HepG2 (cell line): ENCODE data around the gene GRHL1. TPM values are rescaled to one million over a fixed set of nuclear protein-coding genes. Genes with fewer than 3 reads are reported as not detected.

Experiments
- CHCHD3 ChIP-seq: sonication (generic); formaldehyde crosslinking; IDR thresholded peaks from 2 replicates; pipeline ENCODE4 v1.8.0; 2022; ENCODE audit warnings: mild to moderate bottlenecking, missing genetic modification reagents, moderate library complexity
- DNMT1 ChIP-seq: sonication (generic); formaldehyde crosslinking; IDR thresholded peaks from 2 replicates; pipeline ENCODE4 v1.5.1; 2020; ENCODE audit warnings: mild to moderate bottlenecking, missing genetic modification reagents
- ELF3 ChIP-seq: IDR thresholded peaks from 2 replicates; pipeline ENCODE4 v1.6.1; 2016; ENCODE audit warnings: missing genetic modification reagents, missing compliant biosample characterization
- HOXA7 ChIP-seq: sonication (generic); formaldehyde crosslinking; IDR thresholded peaks from 2 replicates; pipeline ENCODE4 v1.8.1; 2022; ENCODE audit warnings: mild to moderate bottlenecking, missing genetic modification reagents, moderate library complexity
- HOXD1 ChIP-seq: sonication (generic); formaldehyde crosslinking; IDR thresholded peaks from 2 replicates; pipeline ENCODE4 v1.5.0; 2020; ENCODE audit warnings: missing genetic modification reagents
- JUND ChIP-seq: sonication (generic); formaldehyde crosslinking; IDR thresholded peaks from 2 replicates; pipeline ENCODE4 v1.8.0; 2022; ENCODE audit warnings: mild to moderate bottlenecking, missing genetic modification reagents
- LCORL ChIP-seq, 2 experiments: fragments of 450-650 bp in 1 of 2; sonication (generic) in 1 of 2; formaldehyde crosslinking in 1 of 2; IDR thresholded peaks; 2 replicates each; pipeline versions ENCODE4 v1.5.0 to v1.6.1; 2017 to 2020; ENCODE audit warnings: antibody characterized with exemption in 1 of 2, missing genetic modification reagents in 1 of 2
- MEIS2 ChIP-seq: sonication (generic); formaldehyde crosslinking; IDR thresholded peaks from 2 replicates; pipeline ENCODE4 v1.9.0; 2021; ENCODE audit warnings: mild to moderate bottlenecking, missing genetic modification reagents
- NFRKB ChIP-seq: fragments of 450-650 bp; IDR thresholded peaks from 2 replicates; pipeline ENCODE4 v1.6.1; 2017
- PHB2 ChIP-seq: fragments of 450-650 bp; IDR thresholded peaks from 2 replicates; pipeline ENCODE4 v1.6.1; 2018; ENCODE audit not compliant: partially characterized antibody
- PRMT3 ChIP-seq: sonication (generic); formaldehyde crosslinking; IDR thresholded peaks from 2 replicates; pipeline ENCODE4 v1.8.1; 2022; ENCODE audit warnings: low read depth, mild to moderate bottlenecking, moderate library complexity, missing genetic modification reagents, borderline replicate concordance
- RBM22 ChIP-seq: fragments of 200-400 bp; formaldehyde crosslinking; optimal IDR thresholded peaks from 2 replicates; pipeline ENCODE3; 2017; ENCODE audit warnings: mild to moderate bottlenecking, low read length, moderate library complexity
- SIN3A ChIP-seq: IDR thresholded peaks from 2 replicates; pipeline ENCODE4 v1.6.1; 2011; ENCODE audit warnings: low read depth, mild to moderate bottlenecking, control low read depth, low read length, borderline replicate concordance
- ZFP41 ChIP-seq: sonication (generic); formaldehyde crosslinking; IDR thresholded peaks from 2 replicates; pipeline ENCODE4 v1.4.0; 2020; ENCODE audit warnings: mild to moderate bottlenecking, missing genetic modification reagents, borderline replicate concordance
- ZNF709 ChIP-seq: sonication (generic); formaldehyde crosslinking; IDR thresholded peaks from 2 replicates; pipeline ENCODE4 v1.5.0; 2020; ENCODE audit warnings: mild to moderate bottlenecking, missing genetic modification reagents
- ZNF747 ChIP-seq: sonication (generic); formaldehyde crosslinking; IDR thresholded peaks from 2 replicates; pipeline ENCODE4 v1.8.1; 2023; ENCODE audit warnings: missing genetic modification reagents, mild to moderate bottlenecking, borderline replicate concordance
- ZSCAN30 ChIP-seq: sonication (generic); formaldehyde crosslinking; IDR thresholded peaks from 2 replicates; pipeline ENCODE4 v1.5.0; 2020; ENCODE audit warnings: mild to moderate bottlenecking, missing genetic modification reagents
- polyA plus RNA-seq, 8 experiments: library from polyadenylated mRNA; depleted of rRNA in 3 of 8; stranded (reverse) in 7 of 8; unstranded in 1 of 8; fragments of >200 nt; fragmentation: Illumina TruSeq in 4 of 8; extraction: Trizol in 4 of 8; gene quantifications; 2 replicates each; pipeline versions ENCODE4 v1.2.1 to v1.2.3, GENCODE V29; 2011 to 2016; ENCODE audit warnings: low read depth in 4 of 8, missing spikeins in 1 of 8, mixed read lengths in 1 of 8; ENCODE audit not compliant: insufficient read depth in 1 of 8
- total RNA-seq, 5 experiments: library from RNA; depleted of rRNA; stranded (reverse); fragments of >200 nt; fragmentation: Illumina TruSeq; extraction: Trizol; gene quantifications; 2 replicates each; pipeline ENCODE4 v1.2.3, GENCODE V29; 2016; ENCODE audit warnings: low read depth in 1 of 5
- TF ChIP-seq, protein P1 (sequence below): fragments of 450-650 bp; IDR thresholded peaks from 2 replicates; pipeline ENCODE4 v1.6.1; 2017; ENCODE audit warnings: mild to moderate bottlenecking
- TF ChIP-seq, protein P2 (sequence below): sonication (generic); formaldehyde crosslinking; IDR thresholded peaks from 2 replicates; pipeline ENCODE4 v1.4.0; 2020; ENCODE audit warnings: low read depth, mild to moderate bottlenecking, missing genetic modification reagents
- TF ChIP-seq, protein P3 (sequence below): sonication (generic); formaldehyde crosslinking; IDR thresholded peaks from 2 replicates; pipeline ENCODE4 v1.4.0; 2020; ENCODE audit warnings: mild to moderate bottlenecking, missing genetic modification reagents
- TF ChIP-seq, protein P4 (sequence below): sonication (generic); formaldehyde crosslinking; IDR thresholded peaks from 2 replicates; pipeline ENCODE4 v1.8.0; 2022; ENCODE audit warnings: mild to moderate bottlenecking, missing genetic modification reagents, borderline replicate concordance
- TF ChIP-seq, protein P5 (sequence below): sonication (generic); formaldehyde crosslinking; IDR thresholded peaks from 2 replicates; pipeline ENCODE4 v1.8.0; 2022; ENCODE audit warnings: mild to moderate bottlenecking, missing genetic modification reagents

Gene GRHL1
- total and polyA plus RNA-seq, 2 of the 13 experiments (the other 11 are each of a cell fraction or from before 2014, with no cell fraction given): 9.3 to 12.0 TPM

DNA sequence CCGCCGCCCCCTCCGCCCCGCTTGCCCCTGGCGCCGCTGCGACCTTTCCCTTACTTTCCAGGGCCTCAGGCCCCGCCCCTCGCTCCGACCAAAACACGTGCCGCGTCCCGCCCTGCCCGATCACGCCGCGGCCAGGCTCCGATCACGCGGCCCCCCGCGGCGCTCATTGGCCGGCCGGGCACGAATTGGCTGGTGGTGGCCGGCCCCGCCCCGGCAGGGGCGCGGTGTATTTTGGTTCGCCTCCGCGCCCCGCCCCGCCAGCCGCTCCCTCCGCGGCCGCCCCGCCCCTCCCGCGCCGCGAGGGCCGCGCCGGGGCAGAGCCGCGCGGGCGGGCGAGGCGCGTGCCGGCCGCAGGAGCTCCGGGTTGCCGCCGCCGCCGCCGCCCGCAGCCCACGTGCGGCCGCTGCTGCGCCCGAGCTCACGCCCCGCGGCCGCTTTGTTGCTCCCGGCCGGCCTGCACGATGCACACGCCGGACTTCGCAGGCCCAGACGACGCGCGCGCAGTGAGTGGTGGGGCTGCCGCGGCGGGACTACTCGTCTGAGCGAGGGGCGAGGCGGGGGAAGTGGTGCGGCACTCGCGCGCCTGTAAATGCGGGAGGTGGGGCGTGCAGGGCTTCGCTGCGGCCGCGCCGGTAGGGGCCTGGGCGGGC is 91.9 kb downstream of the GRHL1 start, which contains the start of gene KLF11 (continued):
- TF ChIP-seq, protein P1, sequence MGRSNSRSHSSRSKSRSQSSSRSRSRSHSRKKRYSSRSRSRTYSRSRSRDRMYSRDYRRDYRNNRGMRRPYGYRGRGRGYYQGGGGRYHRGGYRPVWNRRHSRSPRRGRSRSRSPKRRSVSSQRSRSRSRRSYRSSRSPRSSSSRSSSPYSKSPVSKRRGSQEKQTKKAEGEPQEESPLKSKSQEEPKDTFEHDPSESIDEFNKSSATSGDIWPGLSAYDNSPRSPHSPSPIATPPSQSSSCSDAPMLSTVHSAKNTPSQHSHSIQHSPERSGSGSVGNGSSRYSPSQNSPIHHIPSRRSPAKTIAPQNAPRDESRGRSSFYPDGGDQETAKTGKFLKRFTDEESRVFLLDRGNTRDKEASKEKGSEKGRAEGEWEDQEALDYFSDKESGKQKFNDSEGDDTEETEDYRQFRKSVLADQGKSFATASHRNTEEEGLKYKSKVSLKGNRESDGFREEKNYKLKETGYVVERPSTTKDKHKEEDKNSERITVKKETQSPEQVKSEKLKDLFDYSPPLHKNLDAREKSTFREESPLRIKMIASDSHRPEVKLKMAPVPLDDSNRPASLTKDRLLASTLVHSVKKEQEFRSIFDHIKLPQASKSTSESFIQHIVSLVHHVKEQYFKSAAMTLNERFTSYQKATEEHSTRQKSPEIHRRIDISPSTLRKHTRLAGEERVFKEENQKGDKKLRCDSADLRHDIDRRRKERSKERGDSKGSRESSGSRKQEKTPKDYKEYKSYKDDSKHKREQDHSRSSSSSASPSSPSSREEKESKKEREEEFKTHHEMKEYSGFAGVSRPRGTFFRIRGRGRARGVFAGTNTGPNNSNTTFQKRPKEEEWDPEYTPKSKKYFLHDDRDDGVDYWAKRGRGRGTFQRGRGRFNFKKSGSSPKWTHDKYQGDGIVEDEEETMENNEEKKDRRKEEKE: no peak
- TF ChIP-seq RBM22 (no peak), LCORL (IDR thresholded peaks at IDR 0.05) (no peak), LCORL (CRISPR knock-in tag; IDR thresholded peaks at IDR 0.05) (peak; percentile 45; the same call in 1 of the 2 replicates), HOXA7 (peak; percentile 91), ZSCAN30 (CRISPR knock-in tag) (peak; percentile 90; the same call in 1 of the 2 replicates), ZFP41 (CRISPR knock-in tag) (peak; percentile 94; the same call in 1 of the 2 replicates), PHB2 (no peak), ZNF747 (CRISPR knock-in tag) (peak; percentile 95; the same call in 1 of the 2 replicates), SIN3A (0 out of 2 replicates have a peak, but pooled peaks have one; percentile 16), NFRKB (no peak), PRMT3 (CRISPR knock-in tag) (peak; percentile 27; the same call in 1 of the 2 replicates), DNMT1 (CRISPR knock-in tag) (no peak), ELF3 (peak; percentile 76), MEIS2 (CRISPR knock-in tag) (peak; percentile 97), JUND (CRISPR knock-in tag) (peak; percentile 66), ZNF709 (CRISPR knock-in tag) (peak; percentile 96), CHCHD3 (CRISPR knock-in tag) (peak; percentile 95), HOXD1 (CRISPR knock-in tag) (peak; percentile 90)
- TF ChIP-seq, protein P2, sequence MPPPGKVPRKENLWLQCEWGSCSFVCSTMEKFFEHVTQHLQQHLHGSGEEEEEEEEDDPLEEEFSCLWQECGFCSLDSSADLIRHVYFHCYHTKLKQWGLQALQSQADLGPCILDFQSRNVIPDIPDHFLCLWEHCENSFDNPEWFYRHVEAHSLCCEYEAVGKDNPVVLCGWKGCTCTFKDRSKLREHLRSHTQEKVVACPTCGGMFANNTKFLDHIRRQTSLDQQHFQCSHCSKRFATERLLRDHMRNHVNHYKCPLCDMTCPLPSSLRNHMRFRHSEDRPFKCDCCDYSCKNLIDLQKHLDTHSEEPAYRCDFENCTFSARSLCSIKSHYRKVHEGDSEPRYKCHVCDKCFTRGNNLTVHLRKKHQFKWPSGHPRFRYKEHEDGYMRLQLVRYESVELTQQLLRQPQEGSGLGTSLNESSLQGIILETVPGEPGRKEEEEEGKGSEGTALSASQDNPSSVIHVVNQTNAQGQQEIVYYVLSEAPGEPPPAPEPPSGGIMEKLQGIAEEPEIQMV (CRISPR knock-in tag): peak; percentile 91
- TF ChIP-seq, protein P3, sequence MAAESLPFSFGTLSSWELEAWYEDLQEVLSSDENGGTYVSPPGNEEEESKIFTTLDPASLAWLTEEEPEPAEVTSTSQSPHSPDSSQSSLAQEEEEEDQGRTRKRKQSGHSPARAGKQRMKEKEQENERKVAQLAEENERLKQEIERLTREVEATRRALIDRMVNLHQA (CRISPR knock-in tag): no peak
- TF ChIP-seq, protein P4, sequence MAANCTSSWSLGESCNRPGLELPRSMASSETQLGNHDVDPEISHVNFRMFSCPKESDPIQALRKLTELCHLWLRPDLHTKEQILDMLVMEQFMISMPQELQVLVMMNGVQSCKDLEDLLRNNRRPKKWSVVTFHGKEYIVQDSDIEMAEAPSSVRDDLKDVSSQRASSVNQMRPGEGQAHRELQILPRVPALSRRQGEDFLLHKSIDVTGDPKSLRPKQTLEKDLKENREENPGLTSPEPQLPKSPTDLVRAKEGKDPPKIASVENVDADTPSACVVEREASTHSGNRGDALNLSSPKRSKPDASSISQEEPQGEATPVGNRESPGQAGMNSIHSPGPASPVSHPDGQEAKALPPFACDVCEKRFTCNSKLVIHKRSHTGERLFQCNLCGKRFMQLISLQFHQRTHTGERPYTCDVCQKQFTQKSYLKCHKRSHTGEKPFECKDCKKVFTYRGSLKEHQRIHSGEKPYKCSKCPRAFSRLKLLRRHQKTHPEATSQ (CRISPR knock-in tag): 0 out of 2 replicates have a peak, but pooled peaks have one; percentile 55
- TF ChIP-seq, protein P5, sequence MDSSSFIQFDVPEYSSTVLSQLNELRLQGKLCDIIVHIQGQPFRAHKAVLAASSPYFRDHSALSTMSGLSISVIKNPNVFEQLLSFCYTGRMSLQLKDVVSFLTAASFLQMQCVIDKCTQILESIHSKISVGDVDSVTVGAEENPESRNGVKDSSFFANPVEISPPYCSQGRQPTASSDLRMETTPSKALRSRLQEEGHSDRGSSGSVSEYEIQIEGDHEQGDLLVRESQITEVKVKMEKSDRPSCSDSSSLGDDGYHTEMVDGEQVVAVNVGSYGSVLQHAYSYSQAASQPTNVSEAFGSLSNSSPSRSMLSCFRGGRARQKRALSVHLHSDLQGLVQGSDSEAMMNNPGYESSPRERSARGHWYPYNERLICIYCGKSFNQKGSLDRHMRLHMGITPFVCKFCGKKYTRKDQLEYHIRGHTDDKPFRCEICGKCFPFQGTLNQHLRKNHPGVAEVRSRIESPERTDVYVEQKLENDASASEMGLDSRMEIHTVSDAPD (CRISPR knock-in tag): peak; percentile 80; the same call in 1 of the 2 replicates
